LNCaP clone FGC (cell line): ENCODE measurements around the gene TOPAZ1.

Experiments used
- DNase-seq: peaks from one replicate; pipeline ENCODE4 v3.0.0-alpha.2; 2011; ENCODE audit warnings: low read depth
- H3K4me3 ChIP-seq: 2 replicates; pipeline ENCODE4 v1.5.1; 2011; ENCODE audit warnings: mild to moderate bottlenecking, low read depth, low read length, control low read depth
- TF ChIP-seq, protein P1 (sequence below): IDR thresholded peaks from 2 replicates; pipeline ENCODE4 v1.5.1; 2012; ENCODE audit warnings: mild to moderate bottlenecking; ENCODE audit not compliant: control insufficient read depth, insufficient read depth; ENCODE audit errors: extremely low read depth

The TOPAZ1 gene

DNA sequence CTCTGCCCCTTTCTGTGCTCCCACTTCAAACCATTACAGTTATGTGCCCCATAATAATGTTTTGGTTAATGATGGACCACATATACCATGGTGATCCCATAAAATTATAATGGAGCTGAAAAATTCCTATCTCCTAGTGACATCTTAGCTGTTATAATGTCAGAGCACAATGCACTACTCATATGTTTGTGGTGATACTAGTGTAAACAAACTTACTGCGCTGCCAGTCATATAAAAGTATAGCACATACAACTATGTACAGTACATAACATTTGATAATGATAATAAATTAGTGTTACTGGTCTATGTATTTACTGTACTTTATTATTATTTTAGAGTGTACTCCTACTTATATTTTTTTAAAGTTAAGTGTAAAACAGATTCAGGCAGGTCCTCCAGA lies 51.3 kb downstream of the TOPAZ1 start:
- H3K4me3 ChIP-seq = no peak overlapping the region
- DNase-seq = peak; percentile 84
- TF ChIP-seq, protein P1, sequence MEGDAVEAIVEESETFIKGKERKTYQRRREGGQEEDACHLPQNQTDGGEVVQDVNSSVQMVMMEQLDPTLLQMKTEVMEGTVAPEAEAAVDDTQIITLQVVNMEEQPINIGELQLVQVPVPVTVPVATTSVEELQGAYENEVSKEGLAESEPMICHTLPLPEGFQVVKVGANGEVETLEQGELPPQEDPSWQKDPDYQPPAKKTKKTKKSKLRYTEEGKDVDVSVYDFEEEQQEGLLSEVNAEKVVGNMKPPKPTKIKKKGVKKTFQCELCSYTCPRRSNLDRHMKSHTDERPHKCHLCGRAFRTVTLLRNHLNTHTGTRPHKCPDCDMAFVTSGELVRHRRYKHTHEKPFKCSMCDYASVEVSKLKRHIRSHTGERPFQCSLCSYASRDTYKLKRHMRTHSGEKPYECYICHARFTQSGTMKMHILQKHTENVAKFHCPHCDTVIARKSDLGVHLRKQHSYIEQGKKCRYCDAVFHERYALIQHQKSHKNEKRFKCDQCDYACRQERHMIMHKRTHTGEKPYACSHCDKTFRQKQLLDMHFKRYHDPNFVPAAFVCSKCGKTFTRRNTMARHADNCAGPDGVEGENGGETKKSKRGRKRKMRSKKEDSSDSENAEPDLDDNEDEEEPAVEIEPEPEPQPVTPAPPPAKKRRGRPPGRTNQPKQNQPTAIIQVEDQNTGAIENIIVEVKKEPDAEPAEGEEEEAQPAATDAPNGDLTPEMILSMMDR = no peak

DNA sequence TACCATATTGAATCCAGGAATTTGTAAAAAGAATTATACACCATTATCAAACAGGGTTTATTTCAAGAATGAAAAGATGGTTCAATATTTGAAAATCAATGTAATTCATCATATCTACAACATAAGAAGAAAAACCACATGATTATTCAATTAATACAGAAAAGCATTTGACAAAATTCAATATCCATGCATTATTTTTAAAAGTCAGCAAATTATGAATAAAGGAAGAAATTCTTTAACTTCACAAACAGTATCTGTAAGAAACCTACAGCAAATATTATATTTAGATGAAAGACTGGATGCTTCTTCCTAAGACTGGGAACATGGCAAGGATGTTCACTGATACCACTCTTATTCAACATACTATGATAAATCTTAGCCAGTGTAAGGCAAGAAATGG lies 55.6 kb downstream of the TOPAZ1 start:
- H3K4me3 ChIP-seq = no peak overlapping the region
- TF ChIP-seq, protein P1 = no peak
- no peak for DNase-seq

DNA sequence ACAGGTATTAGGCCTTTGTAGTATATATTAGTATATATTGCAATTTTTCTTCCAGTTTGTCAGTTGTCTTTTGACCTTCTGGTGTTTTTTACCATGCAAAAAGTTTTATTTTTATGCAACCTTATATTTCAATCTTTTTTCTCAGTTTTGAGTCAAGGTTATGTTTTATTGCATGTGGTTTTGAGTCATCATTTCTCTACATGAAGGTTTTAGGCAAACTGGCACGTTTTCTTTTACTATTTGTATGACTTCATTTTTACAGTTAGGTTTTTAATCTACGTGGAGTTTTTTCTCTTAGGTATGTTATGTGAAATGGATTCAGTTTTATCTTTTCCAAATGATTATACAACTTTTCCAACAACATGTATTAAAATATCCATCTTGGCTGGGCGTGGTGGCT lies 60.1 kb downstream of the TOPAZ1 start:
- DNase-seq = no peak
- no peak overlapping the region for H3K4me3 ChIP-seq
- TF ChIP-seq, protein P1 = no peak

DNA sequence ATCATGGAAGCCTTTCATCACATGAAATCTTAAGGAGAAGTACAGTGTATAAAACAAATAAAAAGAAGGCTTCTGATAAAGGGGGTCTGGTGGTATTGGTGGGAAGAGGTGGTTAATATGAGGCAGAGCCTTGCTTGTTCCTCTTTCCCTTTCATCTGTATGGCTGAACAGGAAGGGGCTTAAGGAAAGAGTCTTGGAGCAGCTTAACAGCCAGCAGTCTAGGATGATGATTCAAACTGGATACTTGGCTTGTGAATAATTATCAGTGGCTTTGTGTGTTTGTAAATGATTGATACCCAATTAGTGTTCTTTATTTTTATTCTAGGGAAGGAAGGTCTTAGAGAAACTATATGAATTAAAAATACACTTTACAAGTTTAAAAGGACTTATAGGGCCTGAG lies 67.8 kb downstream of the TOPAZ1 start:
- no peak overlapping the region for H3K4me3 ChIP-seq
- TF ChIP-seq, protein P1 = no peak
- no peak for DNase-seq

DNA sequence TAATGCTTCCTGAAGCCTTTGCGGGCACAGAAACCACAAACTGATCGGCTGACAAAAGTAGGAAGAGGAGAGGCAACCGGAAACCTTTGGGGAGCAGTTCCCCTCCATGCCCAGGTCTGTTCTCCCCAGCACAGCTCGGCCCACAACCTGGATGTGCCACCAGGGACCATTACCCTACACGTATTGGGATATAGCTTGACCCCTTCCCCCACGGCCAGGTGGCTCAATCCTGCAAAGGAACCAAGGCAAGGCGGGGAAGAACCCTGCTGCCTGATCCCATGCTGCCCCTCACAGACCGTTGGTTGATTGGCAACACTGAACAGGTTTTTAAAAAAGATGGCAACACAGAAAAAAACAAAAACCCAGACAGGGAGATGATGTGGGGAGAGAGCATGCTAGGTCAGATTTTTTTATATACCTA lies 77.2 kb downstream of the TOPAZ1 start:
- H3K4me3 ChIP-seq = no peak overlapping the region
- DNase-seq = no peak
- TF ChIP-seq, protein P1 = no peak

DNA sequence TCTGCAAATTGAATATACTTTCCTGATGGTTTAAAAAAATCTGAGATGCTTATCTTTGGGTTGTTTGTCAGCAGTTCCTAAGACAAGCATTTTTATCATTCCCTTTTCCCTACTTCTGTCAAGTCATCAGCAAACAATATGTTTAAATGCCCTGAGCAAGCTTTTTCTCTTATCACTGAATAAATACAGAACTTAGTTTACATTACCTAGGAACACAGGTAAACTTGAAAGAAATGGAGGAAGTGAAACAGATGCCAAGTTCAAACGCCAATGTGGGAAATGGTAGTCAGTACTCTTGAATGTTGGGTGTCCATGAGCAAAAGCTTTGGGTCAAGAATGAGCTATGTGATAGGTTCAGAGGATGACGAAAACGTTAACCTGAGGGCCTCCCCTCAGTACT lies 79.6 kb downstream of the TOPAZ1 start:
- DNase-seq = peak; percentile 77
- H3K4me3 ChIP-seq = no peak overlapping the region
- TF ChIP-seq, protein P1 = no peak

DNA sequence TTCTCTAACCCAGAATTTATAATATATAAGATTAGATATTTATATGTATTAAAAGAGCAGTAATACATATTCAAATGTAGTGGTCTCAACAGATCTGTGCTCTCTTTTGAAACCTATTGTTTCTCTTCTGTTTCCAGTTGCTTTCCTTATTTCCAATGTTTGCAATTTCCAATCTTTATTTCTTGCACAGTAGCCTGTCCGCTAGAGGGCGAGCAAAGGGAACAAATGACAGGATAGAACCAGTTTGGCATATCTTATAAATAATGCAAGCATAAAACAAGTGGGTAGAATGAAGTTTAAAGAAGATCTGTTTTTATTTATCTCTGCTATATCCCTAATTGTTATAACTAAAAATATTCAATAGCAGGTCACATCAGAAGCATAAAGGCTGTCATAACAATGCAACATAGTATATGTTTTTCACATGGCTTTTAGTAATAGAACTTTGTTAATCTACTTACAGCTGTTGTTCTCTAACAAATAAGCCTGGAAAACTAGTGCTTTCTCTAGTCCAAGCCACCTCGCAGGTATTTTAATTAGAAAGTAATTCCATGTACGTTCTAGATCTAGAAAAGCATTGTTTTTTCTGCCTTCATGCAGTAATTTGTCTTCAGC lies 81.8 kb downstream of the TOPAZ1 start:
- TF ChIP-seq, protein P1 = peak; percentile 90
- peak; percentile 53 for DNase-seq

More for the DNA sequence above, 81.8 kb downstream of the TOPAZ1 start:
- no peak overlapping the region for H3K4me3 ChIP-seq
